ENCODE results near the gene OR2A5. TPM values are rescaled to one million over a fixed set of nuclear protein-coding genes. Genes with fewer than 3 reads are reported as not detected.

Gene OR2A5
- total and polyA plus RNA-seq, 9 of the 15 experiments (the other 6 are each of a cell fraction or from before 2014, with no cell fraction given) = not detected

- whole genome bisulfite sequencing (ENCODE audit: insufficient coverage, low coverage, missing lambda C conversion rate) = 3% methylated on average over 3 of the region's 3 CpGs
- CTCF ChIA-PET (ENCODE audit: low intra/inter-chr PET ratio) = interaction anchor here (0.9 kb wide), 1 partner anchor 327 kb away, joined by 3 read pairs; no protein-coding TSS in a partner anchor
- no peak overlapping the region for H3K9ac ChIP-seq (ENCODE audit: insufficient read depth in 1 of 2, low read depth in 2 of 2, low read length in 2 of 2)
- no peak for TF ChIP-seq MLLT1 (IDR thresholded peaks at IDR 0.05)
- 0 out of 2 replicates have a peak, but pooled peaks have one; percentile 9 for TF ChIP-seq REST (IDR thresholded peaks at IDR 0.05; ENCODE audit: borderline replicate concordance)
- TF ChIP-seq REST (CRISPR knock-in tag; IDR thresholded peaks at IDR 0.05; ENCODE audit: low read depth) = no peak
- TF ChIP-seq CXXC5 (CRISPR knock-in tag; IDR thresholded peaks at IDR 0.05) = peak; percentile 21; the same call in 1 of the 2 replicates
- peak; percentile 69 for TF ChIP-seq CTCFL (IDR thresholded peaks at IDR 0.05; ENCODE audit: borderline replicate concordance, insufficient read depth, low read depth, low read length, poor library complexity, severe bottlenecking)
- TF ChIP-seq HNRNPK (IDR thresholded peaks at IDR 0.05; ENCODE audit: low read depth, low read length, poor library complexity, severe bottlenecking) = no peak
- TF ChIP-seq MAZ (CRISPR knock-in tag; conservative IDR thresholded peaks at IDR 0.05 in 1 of 2, IDR thresholded peaks at IDR 0.05 in 1 of 2) = peak in 1 of 2 experiments; percentile 40; a peak in 1 of 4 replicates
Observed at GRCh38 chr7:144063710-144064109, 15.0 kb downstream of the OR2A5 start.

More at GRCh38 chr7:144063710-144064109, 15.0 kb downstream of the OR2A5 start:
- no TSS peak for BruUV-seq (replicated peaks)
- H3K4me3 ChIP-seq = no peak overlapping the region
- H3K9me3 ChIP-seq (replicated peaks; ENCODE audit: control insufficient read depth, insufficient read depth, low read depth, low read length) = no peaks in the 10 kb centered on the region
- 0 out of 2 replicates have a peak overlapping the region, but pooled peaks have one; percentile 17 for H2AFZ ChIP-seq (ENCODE audit: low read depth, low read length)
- intact Hi-C loops (cut with micrococcal nuclease) = no loop called here
- no peaks in the 10 kb centered on the region for H4K20me1 ChIP-seq (replicated peaks; ENCODE audit: control insufficient read depth, insufficient read depth, low read length)
- no peaks in the 10 kb centered on the region for H3K4me1 ChIP-seq (replicated peaks in 1 of 2; ENCODE audit: control insufficient read depth in 2 of 2, insufficient read depth in 2 of 2, low read length in 2 of 2)
- peaks cover 0 to 3% of the 10 kb centered on the region in 2 experiments; a peak in 1 of 5 replicates for H3K27me3 ChIP-seq (ENCODE audit: control insufficient read depth in 2 of 2, insufficient read depth in 2 of 2, low read length in 2 of 2)
- FAIRE-seq (peak; percentile 19), DNase-seq (ENCODE audit: extremely low read depth in 1 of 4, low spot score in 3 of 4) (peak; percentile 39 to 64 (median 48)), ATAC-seq (peak; percentile 82)
- H3K79me2 ChIP-seq (ENCODE audit: control insufficient read depth, insufficient read depth, low read length) = no peaks in the 10 kb centered on the region
- H3K36me3 ChIP-seq (ENCODE audit: control insufficient read depth, insufficient read depth, low read length) = no peaks in the 10 kb centered on the region
- H3K4me2 ChIP-seq (ENCODE audit: insufficient read depth, low read length) = no peak overlapping the region
- POLR2A ChIA-PET = interaction anchor here (0.8 kb wide), 1 partner anchor 96 kb away, joined by 3 read pairs; no protein-coding TSS in a partner anchor
- H3K27ac ChIP-seq (ENCODE audit: extremely low read depth, low read depth, low read length) = no peak overlapping the region
- in situ Hi-C loops (cut with MboI) = no loop called here
- H3K9me1 ChIP-seq (ENCODE audit: control insufficient read depth, insufficient read depth, low read length) = no peaks in the 10 kb centered on the region

Measured in K562 (cell line).